HG03045 (cell line): Measurements from ENCODE around the gene ACSL4.
"Not testable (repeated sequence)": the region's sequence is repeated elsewhere in the genome, so short reads cannot be mapped to it uniquely, and the experiment has no call there.

Source experiments
- ATAC-seq: cut with Tn5 transposase; IDR thresholded peaks from one replicate; pipeline ENCODE4 v1.9.1; 2021; ENCODE audit warnings: mild to moderate bottlenecking, moderate library complexity; ENCODE audit not compliant: unreplicated experiment

The ACSL4 gene

GRCh38 chrX:109732807-109733612 lies at the start of gene ACSL4:
ACSL4 (minus strand) TSS chrX:109733257; CDS start chrX:109683363, 49,894 bp downstream.
- ATAC-seq, result peak; percentile 86

GRCh38 chrX:109777749-109778148 lies 44.7 kb upstream of the ACSL4 start:
- no peak for ATAC-seq

GRCh38 chrX:109776986-109777385 lies 43.9 kb upstream of the ACSL4 start:
- no peak for ATAC-seq

GRCh38 chrX:109776432-109776831 lies 43.4 kb upstream of the ACSL4 start:
- no peak for ATAC-seq

GRCh38 chrX:109775386-109775785 lies 42.3 kb upstream of the ACSL4 start:
- ATAC-seq, result no peak

- ATAC-seq, result peak; percentile 95
These were observed 41.6 kb upstream of the ACSL4 start for GRCh38 chrX:109774706-109775105.

GRCh38 chrX:109774136-109774535 lies 41.1 kb upstream of the ACSL4 start:
- ATAC-seq, result no peak

- ATAC-seq, result no peak
These were observed 40.3 kb upstream of the ACSL4 start for GRCh38 chrX:109773374-109773773.

- ATAC-seq, result no peak
These were observed 37.7 kb upstream of the ACSL4 start for GRCh38 chrX:109770780-109771179.

GRCh38 chrX:109760922-109761250 lies 27.8 kb upstream of the ACSL4 start:
- no peak for ATAC-seq

GRCh38 chrX:109760209-109760921 lies 27.3 kb upstream of the ACSL4 start:
- ATAC-seq, result no peak

- no peak for ATAC-seq
These were observed 20.2 kb upstream of the ACSL4 start for GRCh38 chrX:109753256-109753655.

- no peak for ATAC-seq
These were observed 18.6 kb upstream of the ACSL4 start for GRCh38 chrX:109751698-109752097.

GRCh38 chrX:109749207-109749606 lies 16.1 kb upstream of the ACSL4 start:
- ATAC-seq, result no peak

GRCh38 chrX:109747681-109748080 lies 14.6 kb upstream of the ACSL4 start:
- ATAC-seq, result no peak

GRCh38 chrX:109742722-109743121 lies 9.7 kb upstream of the ACSL4 start:
- ATAC-seq, result no peak

- not testable (repeated sequence) for ATAC-seq
These were observed 7.8 kb upstream of the ACSL4 start for GRCh38 chrX:109740896-109741295.

- ATAC-seq, result no peak
These were observed 7.4 kb upstream of the ACSL4 start for GRCh38 chrX:109740433-109740809.

GRCh38 chrX:109739625-109740432 lies 6.8 kb upstream of the ACSL4 start:
- ATAC-seq, result no peak

- no peak for ATAC-seq
These were observed 2.2 kb upstream of the ACSL4 start for GRCh38 chrX:109735202-109735744.

GRCh38 chrX:109733613-109734083 lies 591 bp upstream of the ACSL4 start:
- ATAC-seq, result no peak
